Endometrial microvascular endothelial cells (primary cell): ENCODE results near the gene KLHDC9. TPM values are rescaled to one million over a fixed set of nuclear protein-coding genes. Genes with fewer than 3 reads are reported as not detected.
"Not testable (repeated sequence)": the region's sequence is repeated elsewhere in the genome, so short reads cannot be mapped to it uniquely, and the experiment has no call there.

ENCODE experiments used
- in situ Hi-C: cut with HindIII; loops from 2 replicates; pipeline ENCODE4 v1.10.0; 2017; ENCODE audit warnings: low sequenced_read_pairs, low pct_unique_long_range_greater_than_20kb; ENCODE audit errors: inconsistent ontology term
- total RNA-seq: library from RNA; depleted of rRNA; stranded (reverse); fragments of >200 nt; gene quantifications from one replicate; pipeline ENCODE4 v1.2.3, GENCODE V29; 2015; ENCODE audit errors: inconsistent ontology term

KLHDC9 gene, protein sequence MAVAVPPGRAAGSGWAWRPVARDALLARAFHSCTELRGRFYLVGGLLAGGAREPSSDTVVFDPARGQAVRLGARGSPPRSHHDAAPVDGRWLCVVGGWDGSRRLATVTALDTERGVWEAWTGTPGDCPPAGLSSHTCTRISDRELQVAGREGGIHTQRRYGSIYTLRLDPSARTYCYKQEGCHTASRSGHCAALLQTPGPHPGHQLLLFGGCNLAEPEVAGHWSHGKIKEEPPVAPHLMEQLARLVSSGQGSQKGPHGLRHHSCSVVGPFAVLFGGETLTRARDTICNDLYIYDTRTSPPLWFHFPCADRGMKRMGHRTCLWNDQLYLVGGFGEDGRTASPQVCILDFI
- 0.46 TPM for total RNA-seq

DNA sequence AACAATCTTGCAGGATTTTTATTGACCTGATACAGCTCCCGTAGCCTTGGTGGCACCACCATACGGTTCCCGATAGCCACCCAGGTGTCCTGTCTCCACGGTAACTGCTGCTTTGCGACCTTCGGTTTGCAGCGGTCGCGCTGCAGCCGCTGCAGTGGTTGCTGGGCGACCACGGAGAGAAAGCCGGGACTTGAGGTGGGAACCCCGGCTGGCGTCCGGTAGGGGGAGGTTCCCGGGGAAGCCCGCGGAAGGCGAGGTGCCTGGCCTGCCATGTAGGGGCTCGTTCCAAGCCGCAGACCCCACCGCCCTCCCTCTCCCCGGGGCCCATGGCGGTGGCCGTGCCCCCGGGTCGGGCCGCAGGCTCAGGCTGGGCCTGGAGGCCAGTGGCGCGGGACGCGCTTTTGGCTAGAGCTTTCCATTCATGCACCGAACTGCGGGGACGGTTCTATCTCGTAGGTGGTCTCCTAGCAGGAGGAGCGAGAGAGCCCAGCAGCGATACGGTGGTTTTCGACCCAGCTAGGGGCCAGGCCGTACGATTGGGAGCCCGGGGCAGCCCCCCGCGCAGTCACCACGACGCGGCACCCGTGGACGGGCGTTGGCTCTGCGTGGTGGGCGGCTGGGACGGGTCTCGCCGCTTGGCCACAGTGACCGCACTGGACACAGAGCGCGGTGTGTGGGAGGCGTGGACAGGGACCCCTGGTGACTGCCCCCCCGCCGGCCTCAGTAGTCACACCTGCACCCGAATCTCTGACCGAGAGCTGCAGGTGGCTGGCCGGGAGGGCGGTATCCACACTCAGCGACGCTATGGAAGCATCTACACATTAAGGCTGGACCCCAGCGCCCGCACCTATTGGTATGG is at the start of gene KLHDC9:
KLHDC9 (plus strand) TSS at position 152 of the 859 bp plus-strand sequence; CDS start at position 327, 175 bp downstream.
- in situ Hi-C loops, result loop anchor here (10.0 kb wide), 1 partner anchor 54 kb away; the partner anchor contains the start of gene USF1

DNA sequence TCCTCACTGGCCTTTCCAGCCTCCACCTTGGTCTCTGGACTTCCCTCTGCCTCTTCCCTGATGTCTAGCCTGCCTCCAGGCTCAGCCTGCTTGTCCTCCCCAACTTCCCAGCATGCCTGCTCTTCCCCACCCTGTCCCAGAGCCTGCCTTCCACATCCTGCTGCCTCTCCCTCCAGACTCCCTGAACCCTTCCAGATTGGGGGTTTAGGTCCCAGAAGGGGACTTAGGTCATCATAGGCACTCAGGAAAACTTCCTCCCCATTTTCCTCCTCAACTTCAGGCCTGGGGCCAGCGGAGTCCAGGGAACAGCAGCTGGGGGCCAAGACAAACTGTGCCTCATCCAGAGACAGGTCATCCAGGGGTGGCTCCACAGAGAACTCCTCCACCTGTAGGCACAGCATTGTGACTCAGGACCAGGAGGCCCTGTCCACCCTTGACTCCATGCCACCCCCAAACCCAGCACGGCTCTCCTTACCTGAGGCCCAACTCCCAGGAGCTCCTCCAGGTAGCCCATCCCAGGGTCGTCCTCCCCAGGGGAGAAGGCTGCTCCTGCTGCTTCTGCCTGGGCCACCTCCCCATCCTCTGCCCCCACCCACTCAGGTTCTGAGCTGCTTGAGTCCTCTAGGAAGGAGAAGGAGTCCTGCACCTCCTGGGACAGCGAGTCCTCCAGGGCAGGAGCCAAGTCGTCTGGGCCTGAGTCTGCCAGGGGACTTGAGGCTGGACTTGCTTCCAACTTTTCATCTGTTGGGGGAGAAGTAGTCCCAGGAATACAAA is 49.0 kb upstream of the KLHDC9 start:
- in situ Hi-C loops, result loop anchor here (10.0 kb wide), 1 partner anchor 46 kb away; the partner anchor contains the start of gene KLHDC9

DNA sequence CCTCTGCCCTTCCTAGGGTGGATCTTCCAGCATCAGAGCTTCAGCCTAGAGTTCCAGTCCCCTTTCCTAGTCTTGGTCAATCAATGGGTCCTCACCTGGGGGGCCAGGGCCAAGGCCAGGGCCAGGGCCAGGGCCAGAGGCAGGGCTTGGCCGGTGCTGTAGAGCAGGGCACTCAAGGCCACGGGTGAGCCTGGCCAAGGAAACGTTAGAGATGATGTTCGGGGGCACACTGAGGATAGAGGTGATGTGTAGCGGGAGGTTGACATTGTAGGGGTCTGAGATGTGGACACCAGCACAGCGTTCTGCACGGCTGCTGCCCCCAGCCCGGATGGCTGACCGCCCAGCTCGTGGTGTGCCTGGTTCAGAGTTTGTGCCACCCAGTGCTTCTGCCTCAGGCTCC is 46.9 kb upstream of the KLHDC9 start:
- in situ Hi-C loops, result no loop called here

DNA sequence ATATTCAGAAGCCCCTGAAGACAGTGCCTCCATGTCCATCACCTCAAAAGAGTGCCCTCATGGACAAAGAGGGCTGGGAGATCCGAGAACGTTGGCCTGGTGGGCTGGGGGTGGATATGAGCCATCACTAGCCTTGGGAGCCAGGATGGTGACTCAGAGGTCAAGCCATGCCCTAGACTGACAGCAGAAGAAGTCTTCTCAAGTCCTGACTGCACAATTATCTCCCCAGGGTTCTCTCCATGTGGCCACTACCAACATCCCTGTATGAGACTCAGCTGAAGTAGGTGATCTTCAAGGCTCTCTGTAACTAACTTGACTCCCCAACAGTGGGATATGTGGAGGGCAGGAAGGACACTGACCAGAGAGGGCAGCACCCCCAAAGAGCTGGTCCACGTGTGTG is 45.3 kb upstream of the KLHDC9 start:
- in situ Hi-C loops, result no loop called here

DNA sequence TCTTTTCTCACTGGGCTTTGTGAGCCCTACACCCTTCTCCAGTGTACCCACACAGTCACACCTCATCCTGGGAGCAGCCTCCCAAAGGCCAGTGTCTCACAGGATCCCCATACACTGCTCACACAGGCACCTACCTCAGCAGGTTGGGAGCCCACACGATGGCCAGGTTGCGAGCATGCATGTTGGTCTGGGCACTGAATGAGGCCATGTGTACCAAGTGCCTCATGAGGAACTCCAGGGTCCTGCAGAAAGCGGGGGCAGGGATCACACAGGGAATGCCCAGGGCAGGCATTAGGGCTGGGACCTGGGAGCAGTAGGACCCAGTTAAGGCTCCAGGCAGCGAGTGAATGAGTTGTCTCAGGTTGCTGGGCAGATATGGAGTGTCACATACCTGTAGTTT is 43.9 kb upstream of the KLHDC9 start:
- in situ Hi-C loops, result no loop called here

DNA sequence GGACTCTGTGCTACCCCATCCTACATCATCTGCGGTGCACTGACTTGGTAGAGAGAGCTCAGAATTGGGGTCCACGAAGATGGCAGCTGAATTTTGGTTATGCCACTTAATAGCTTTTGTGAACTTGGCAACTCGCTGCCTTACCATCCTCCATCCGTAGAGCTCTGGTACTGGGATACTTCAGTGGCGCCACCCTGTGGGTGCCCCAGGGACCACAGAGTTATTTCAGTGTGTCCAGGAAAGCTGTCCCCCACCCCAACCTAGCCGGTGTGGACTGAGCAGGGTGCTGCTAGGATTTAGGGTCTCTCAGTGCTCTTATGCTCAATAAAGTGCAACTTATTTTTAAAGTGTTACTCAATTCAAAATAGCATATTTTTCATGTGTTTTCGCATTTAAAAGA is 43.4 kb upstream of the KLHDC9 start:
- in situ Hi-C loops, result no loop called here

DNA sequence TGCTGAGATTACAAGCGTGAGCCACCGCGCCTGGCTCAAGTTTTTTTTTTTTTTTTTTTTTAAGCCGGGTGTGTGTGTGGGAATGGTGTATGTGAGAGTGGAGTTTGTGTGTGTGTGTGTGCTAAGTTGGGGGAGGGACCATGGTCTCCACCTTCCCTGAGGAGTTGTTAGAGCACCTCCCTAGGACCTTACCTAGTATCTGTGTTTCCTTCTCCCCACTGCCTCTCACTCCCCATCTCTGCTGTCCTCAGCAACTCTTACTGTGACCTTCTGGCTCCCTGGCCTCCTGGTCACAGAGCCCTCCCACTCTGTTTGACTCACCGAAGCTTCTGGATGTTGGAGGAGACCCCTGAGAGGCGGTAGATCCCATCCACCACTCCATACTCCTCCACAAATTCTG is 38.9 kb upstream of the KLHDC9 start:
- in situ Hi-C loops, result no loop called here

DNA sequence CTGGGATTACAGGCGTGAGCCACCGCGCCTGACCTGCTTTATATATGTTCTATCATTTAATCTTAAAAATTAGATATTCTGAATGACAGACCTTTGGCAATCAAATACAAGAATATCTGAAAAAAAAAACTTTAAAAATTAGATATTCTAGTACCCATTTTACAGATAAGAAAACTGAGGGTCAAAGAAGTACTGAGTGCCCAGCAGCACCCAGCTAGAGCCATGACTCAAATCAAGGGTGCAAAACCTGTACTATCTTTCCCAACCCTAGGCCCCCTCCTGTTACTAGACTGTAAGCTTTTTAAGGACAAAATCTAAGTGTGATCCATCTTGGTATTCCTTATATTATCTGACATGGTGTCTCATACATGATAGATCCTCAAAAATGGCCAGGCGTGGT is 36.7 kb upstream of the KLHDC9 start:
- in situ Hi-C loops, result no loop called here

DNA sequence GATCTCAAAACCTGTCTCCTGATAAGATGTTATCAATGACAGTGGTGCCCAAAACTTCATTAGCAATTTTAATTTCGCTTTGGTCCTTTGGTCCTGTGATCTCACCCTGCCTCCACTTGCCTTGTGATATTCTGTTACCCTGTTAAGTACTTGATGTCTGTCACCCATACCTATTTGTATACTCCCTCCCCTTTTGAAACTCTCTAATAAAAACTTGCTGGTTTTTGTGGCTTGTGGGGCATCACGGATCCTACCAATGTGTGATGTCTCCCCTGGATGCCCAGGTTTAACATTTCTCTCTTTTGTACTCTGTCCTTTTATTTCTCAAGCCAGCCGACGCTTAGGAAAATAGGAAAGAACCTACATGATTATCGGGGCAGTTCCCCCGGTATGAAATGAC is 34.2 kb upstream of the KLHDC9 start:
- in situ Hi-C loops, result not testable (repeated sequence)

DNA sequence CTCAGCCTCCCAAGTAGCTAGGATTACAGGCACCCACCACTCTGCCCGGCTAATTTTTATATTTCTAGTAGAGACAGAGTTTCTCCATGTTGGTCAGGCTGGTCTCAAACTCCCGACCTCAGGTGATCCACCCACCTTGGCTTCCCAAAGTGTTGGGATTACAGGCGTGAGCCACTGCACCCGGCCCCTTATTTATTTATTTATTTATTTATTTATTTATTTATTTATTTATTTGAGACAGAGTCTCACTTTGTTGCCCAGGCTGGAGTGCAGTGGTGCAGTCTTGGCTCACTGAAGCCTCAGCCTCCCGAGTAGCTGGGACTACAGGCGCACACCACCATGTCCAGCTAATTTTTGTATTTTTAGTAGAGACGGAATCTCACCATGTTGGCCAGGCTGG is 32.5 kb upstream of the KLHDC9 start:
- in situ Hi-C loops, result not testable (repeated sequence)

DNA sequence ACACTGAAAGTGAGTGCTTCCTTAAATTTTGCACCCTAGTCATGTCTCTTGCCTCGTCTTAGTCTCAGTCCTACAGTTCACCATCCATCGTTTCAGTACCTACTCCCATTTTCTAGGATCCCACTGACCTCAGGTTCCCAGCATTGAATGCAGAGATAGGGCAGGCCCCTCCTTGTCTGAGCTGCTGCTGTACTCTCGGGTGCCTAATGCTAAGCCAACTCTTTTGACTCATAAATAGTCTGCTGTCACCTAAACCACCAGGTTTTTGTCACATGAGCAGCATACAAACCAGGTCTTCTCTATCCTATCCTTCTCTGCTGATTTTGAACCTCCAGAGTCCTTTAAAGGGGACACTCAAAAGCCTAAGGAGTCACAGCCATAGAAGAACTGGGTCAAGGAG is 31.5 kb upstream of the KLHDC9 start:
- in situ Hi-C loops, result no loop called here

DNA sequence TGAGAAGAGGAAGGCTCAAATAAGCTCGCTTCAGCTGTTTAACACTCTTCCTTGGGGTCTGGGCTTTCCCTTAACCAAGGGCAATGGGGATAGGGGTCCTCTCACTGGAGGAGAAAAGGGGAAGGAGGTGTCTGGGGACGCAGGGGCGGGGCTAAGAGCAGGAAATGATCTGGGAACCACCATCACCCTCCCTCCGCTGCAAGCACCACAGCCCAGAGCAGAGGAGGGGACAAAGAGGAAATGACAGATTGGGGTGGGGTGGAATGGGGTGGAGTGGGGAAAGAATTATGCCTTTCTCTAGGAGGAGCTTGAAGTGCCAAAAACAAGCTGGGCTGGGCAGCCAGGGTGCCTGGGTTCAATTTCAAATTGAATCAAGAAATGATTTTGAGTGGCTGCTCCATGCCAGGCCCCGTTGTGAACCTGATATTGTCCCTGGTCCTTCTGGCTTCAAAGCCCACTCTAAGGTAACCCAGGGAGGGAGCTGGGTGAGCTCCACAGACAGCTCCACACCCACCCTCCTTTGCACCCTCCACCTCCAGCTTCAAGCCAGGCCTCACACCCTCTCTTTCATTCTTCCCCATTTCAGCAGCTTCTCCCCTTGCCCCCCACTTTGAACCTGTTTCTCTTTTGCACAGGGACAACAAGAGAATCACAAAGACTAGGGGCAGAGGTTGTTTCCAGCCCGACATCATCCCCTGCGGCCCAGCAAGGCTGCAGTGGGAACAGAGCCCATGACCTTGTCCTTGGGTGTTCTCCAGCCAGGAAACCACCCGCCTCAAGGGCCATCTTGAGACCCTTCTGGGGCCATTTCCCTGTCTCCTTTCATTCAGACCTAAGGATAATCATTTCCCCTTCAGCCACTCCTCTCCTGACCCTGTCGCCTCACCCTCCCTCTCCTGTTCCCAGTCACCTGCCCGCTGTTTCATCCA is 29.6 kb upstream of the KLHDC9 start:
- in situ Hi-C loops, result no loop called here

DNA sequence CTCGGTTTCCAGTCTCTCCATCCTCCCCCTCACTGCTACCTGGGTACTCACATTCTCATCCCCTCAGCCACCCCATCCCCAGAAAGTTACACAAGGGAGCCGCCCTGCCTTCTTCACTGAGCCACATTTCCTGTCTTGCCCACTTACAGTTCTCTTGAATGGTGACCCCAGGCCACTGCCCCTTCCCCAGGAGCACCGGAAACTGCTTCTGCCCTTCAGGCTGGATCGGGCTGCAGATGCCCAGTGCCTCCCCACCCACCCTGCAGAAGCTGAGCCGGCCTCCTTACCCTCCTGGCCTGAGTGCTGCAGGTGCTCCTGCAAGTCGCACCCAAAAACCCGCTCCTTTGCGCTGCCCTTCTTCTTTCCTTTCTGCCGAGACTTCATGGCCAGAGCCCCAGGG is 28.9 kb upstream of the KLHDC9 start:
- in situ Hi-C loops, result no loop called here

DNA sequence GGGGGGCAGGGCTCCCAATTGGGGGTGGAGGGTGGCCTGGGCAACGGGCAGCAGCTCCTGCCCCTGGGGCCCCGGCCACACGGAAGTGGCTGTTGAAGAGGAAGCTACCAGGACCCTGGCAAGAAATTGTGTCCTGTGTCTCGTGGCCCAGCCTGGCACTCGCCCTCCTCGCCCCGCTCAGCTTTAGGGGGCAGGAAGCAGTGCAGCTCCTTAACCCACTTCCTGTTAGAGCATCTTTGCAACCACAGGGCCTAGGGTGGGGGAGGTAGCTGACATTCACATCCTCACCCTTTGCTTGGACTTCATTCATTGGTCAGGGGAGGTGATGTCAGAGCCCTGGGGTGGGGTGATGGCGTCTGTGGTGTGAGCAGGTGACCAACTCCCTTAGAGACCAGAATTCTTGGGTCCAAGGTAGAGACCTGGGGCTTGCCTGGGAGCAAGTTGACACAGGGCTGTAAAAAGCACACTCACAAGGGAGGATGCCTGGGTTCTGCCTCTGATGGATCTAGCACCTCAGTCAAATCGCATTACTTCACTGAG is 28.4 kb upstream of the KLHDC9 start, which contains the start of gene ARHGAP30:
ARHGAP30 (minus strand) TSS at position 161 of the 540 bp plus-strand sequence. CDS start 267 bp downstream, outside the sequence.
- in situ Hi-C loops, result no loop called here

DNA sequence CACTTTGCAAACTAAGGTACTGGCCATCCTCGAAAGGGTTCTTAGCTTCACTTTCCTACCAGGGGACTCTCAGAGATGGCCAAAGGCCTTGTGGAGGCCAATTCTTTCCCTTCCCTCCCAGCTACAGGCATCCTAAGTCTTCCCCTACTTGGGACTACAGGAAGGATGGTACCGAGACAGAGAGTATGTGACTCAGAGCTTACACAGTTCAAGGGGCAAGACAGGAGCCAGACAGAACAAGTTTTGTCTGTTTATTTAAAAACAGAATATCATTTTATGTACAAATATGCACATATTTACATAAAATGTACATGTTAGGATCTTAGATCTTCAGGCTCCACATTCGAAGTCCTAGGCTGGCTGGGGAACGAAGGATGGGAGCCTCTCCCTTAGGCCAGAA is 27.4 kb upstream of the KLHDC9 start:
- in situ Hi-C loops, result no loop called here

DNA sequence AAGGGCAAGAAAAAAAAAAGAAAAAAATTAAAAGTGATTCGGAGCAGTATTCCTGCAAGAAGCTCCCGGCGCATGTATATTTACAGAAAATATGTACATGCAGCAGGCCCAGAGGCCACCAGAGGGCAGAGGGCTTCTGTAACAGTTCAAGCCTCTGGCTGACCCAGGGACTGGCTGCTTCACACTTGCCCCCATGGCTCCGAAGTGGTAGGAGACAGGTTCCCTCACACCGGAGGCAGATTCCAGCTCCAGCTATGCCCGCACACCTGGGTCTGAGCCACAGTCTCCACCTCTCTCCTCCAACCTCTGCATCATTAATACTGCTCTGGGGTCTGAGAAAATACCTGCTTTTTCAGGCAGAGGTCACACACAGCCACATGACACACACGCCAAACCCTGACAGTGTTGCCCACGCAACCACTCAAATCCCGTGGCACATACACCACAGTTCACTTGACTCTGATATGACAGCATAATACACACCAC is 26.2 kb upstream of the KLHDC9 start:
- in situ Hi-C loops, result no loop called here

DNA sequence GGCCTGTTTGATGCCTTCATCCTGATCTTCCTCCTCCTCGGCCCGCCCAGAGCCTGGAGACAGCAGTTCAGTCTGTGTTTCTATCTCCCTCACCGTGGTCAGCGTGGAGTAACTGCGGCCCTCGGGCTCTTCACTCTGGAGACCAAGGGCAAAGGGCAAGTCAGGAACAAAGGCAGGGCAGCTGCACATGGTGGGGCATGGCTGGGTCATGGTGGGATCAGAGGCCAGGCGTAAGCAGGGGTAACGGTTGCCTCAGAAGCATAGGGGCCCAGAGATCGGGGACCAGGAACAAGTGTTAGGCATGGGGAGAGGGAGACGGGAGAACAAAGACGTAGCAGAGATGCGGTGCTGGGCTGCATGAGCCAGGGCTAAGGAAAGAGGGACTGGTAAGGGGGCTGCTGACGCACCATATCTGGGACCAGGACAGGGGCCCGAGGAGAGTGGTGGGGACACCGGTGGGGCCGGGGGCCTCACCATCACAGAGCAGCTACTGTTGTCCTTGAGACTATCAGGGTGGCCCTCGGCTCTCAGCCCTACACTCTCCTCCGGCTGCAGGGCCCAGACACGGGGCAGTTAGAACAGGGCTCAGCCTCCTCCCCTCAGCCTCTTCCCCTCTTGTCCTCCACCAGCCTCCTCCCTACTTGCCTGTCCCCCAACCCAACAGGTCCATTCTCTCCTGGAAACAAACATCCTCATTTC is 25.3 kb upstream of the KLHDC9 start:
- in situ Hi-C loops, result no loop called here
